KBM-7 (cell line): ENCODE results near the gene TBC1D22A.

ENCODE experiments used
- DNase-seq: peaks from one replicate; pipeline ENCODE4 v3.0.0-alpha.2; 2015
- in situ Hi-C: fragments of 300-500 bp; cut with MboI; formaldehyde crosslinking; loops from 2 replicates; pipeline ENCODE4 v1.14.3; 2020; ENCODE audit warnings: low sequenced_read_pairs, low pct_unique_long_range_greater_than_20kb, mixed read lengths

Gene TBC1D22A

GRCh38 chr22:46788441-46789172 is 26.2 kb downstream of the TBC1D22A start:
- in situ Hi-C loops, result no loop called here
- DNase-seq, result no peak

DNA sequence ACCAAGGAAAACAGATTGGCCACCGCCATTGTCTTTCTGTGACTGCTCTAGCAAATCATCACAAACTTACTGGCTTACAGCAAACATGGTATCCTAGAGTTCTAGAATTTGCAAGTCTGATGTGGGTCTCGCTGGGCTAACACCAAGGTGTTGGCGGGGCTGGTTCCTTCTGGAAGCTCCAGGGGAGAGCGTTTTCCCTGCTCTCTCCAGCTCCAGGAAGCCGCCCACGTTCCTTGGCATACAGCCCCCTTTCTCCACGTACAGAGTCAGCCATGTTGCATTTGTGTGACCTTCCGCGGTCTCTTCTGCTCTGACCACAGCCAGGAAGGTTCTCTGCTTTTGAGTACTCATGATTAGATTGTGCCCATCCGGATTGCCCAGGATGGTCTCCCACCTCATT is 27.5 kb downstream of the TBC1D22A start:
- DNase-seq, result no peak
- in situ Hi-C loops, result no loop called here

- in situ Hi-C loops, result no loop called here
- DNase-seq, result peak; percentile 88
Observed at GRCh38 chr22:46791201-46791731, 28.8 kb downstream of the TBC1D22A start.

DNA sequence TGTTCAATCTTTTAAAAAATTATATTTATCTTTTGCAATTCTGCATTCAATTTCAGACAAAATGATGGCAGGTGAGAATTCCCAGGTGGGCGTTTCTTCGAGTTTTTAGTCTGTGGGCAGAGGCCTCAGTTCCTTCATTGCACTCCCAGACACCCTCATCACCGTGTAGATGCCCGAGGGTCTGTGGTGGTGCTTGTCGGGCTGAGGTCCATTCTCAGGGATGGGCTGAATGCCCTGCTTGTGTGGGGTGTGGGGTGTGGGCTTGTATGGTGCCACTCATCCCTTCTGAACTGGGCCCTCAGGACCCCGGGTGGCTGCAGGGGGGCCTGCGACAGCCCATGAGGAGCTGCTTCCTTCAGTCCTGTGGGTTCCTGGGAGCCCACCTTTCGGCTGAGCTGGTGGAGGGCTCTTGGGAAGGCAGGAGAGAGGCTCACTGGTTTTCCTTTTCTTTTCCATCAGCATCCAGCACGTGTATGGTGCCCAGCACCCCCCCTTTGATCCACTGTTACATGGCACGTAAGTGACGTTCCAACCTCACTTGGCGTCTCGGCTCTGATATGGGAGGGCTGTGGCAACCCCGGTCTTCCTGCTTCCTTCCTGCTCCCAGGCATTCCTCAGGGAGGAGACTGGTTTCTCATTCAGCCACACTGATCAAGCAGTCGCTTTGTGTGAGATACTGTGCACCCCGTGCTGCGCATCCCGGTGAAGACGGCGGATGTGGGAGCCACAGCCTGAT is 29.8 kb downstream of the TBC1D22A start:
- DNase-seq, result no peak
- in situ Hi-C loops, result no loop called here

GRCh38 chr22:46792841-46793261 is 30.4 kb downstream of the TBC1D22A start:
- no peak for DNase-seq
- in situ Hi-C loops, result no loop called here

GRCh38 chr22:46793497-46793896 is 31.0 kb downstream of the TBC1D22A start:
- no peak for DNase-seq
- in situ Hi-C loops, result no loop called here

- in situ Hi-C loops, result no loop called here
- DNase-seq, result no peak
Observed at GRCh38 chr22:46794067-46794466, 31.6 kb downstream of the TBC1D22A start.

- no peak for DNase-seq
- in situ Hi-C loops, result no loop called here
Observed at GRCh38 chr22:46794491-46794890, 32.0 kb downstream of the TBC1D22A start.

GRCh38 chr22:46795140-46795539 is 32.7 kb downstream of the TBC1D22A start:
- no peak for DNase-seq
- in situ Hi-C loops, result no loop called here

GRCh38 chr22:46795845-46796565 is 33.6 kb downstream of the TBC1D22A start:
- in situ Hi-C loops, result no loop called here
- DNase-seq, result no peak

GRCh38 chr22:46796566-46797195 is 34.2 kb downstream of the TBC1D22A start:
- no peak for DNase-seq
- in situ Hi-C loops, result no loop called here

- peak; percentile 15 for DNase-seq
Observed at GRCh38 chr22:46797355-46797754, 34.9 kb downstream of the TBC1D22A start.

GRCh38 chr22:46798041-46798365 is 35.6 kb downstream of the TBC1D22A start:
- no peak for DNase-seq
- in situ Hi-C loops, result no loop called here

More at GRCh38 chr22:46797355-46797754, 34.9 kb downstream of the TBC1D22A start:
- in situ Hi-C loops, result no loop called here

DNA sequence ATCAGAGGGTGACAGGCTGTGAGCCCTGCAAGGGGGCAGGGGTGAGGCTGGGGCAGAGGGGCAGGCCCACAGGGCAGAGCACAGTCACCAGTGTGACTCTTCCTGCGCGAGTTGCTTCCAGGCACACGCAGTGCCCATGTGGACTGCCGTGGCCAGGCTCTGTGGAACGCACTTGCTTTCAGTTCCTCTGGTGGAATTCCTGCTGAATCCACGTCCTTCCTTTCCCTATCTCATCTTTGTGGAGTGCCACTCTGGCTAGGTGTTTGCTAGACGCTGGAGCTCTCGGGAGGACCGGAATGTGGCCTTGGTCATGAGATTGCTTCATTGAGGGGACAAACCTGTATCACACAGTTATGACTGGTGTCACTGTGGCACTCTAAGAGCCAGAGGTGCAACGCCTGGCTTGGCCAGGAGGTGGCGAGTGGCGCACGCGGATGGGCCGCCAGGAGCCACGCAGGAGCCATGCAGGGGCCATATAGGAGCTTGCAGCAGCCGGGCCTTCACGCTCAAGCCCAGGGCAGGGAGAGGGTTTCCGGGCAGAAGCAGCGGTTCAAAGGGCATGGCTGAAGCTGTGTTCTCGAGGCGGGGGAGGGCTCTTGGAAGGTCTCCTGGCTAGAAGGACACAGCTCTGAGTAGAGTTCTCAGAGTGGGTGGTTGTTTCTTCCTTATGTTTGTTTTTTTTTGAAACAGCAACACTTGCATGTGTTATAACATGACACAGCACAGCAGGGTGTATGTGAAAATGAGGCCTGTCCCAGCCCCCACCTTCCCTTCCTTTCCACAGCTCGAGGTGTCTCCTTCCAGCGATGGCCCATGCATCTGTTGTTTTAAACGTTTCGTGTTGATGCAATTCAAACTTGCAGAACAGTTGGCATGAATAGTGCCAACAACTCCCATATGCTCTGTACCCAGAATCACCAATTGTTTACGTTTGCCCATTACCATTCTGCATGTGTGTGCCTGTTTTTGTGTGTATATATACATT is 36.2 kb downstream of the TBC1D22A start:
- in situ Hi-C loops, result no loop called here
- peak; percentile 63 for DNase-seq

DNA sequence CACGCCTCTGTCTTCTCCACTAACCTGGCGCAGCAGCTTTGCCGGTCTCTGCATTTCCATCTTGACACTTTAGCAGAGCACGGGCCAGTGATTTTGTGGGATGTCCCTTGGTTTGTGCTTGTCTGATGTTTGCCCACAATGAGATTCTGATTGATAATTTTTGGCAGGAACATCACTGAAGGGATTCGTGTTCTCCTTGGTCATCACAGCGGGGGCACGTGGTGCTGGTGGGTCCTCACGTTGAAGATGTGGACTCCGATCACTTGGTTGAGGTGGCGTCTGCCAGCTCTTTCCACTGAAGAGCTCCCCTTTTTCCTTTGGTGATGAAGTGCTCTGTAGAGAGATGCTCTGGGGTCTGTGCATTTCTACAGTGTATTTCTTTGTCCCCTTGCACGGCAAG is 37.2 kb downstream of the TBC1D22A start:
- in situ Hi-C loops, result no loop called here

DNA sequence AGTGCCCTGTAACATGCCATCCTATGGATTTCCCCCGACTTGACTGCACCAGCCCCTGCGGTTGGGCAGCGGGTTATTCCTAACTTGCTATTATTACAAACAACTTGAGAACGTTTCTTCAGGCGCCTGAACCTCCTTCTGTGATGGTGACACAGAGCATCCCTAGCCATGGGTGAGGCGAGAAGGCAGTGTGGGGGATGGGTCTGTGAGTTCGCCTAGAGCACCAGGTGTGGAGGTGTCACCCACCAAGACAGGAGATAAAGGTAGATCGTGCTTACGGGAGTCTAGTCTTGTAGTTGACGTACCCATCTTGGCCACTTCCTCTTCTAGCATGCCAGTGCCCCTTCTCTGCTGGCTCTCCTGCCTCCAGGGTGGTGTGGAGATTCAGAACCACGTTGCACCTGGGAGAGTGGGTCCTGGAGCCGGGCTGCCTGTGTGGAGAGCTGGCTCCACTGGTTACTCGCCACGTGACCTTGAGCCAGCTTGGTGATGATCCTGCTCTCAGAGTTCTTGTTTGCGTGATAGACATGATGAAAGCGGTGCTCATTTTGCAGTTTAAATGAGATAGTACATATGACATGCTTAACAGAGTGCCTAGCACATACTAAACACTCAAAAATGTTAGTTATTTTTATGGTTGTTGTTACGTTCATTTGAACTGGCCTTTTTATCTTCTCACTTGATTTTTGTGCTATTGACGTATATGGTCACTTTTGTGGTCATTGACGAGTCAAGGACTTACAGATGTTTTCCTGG is 37.8 kb downstream of the TBC1D22A start:
- no peak for DNase-seq
- in situ Hi-C loops, result no loop called here

More for the DNA sequence above, 37.2 kb downstream of the TBC1D22A start:
- DNase-seq, result no peak

GRCh38 chr22:46801331-46801811 is 38.9 kb downstream of the TBC1D22A start:
- in situ Hi-C loops, result no loop called here
- no peak for DNase-seq
